Kidney (tissue), 14 donors: ENCODE measurements around the gene ALPL. TPM values are rescaled to one million over a fixed set of nuclear protein-coding genes. Genes with fewer than 3 reads are reported as not detected.
A peak's percentile ranks its signal among the peaks of the same experiment; 100 is the strongest.

Experiments used
- DNase-seq, 5 donors: peaks; one replicate each; pipeline ENCODE4 v3.0.0-alpha.2; 2013 to 2020
- FAIRE-seq: peaks from 2 replicates; lab custom pipeline; 2012; peaks lifted over from hg19 to GRCh38; lab: Jason Lieb, UNC
- H3K27ac ChIP-seq, 2 donors: one replicate each; pipeline ENCODE4 v1.7.0; 2013; ENCODE audit warnings: low read depth in 2 of 2, low read length in 2 of 2, inconsistent platforms in 1 of 2
- H3K27me3 ChIP-seq: one replicate; pipeline ENCODE4 v1.7.1; 2013; ENCODE audit warnings: low read length, inconsistent platforms; ENCODE audit not compliant: control insufficient read depth, insufficient read depth
- H3K36me3 ChIP-seq, 3 donors: one replicate each; pipeline versions ENCODE4 v1.7.0 to v1.7.1; 2013; ENCODE audit warnings: low read length in 3 of 3, control low read depth in 1 of 3, inconsistent platforms in 1 of 3; ENCODE audit not compliant: insufficient read depth in 3 of 3, control insufficient read depth in 2 of 3
- H3K4me1 ChIP-seq, 3 donors: one replicate each; pipeline versions ENCODE4 v1.7.0 to v1.7.1; 2013; ENCODE audit warnings: low read length in 3 of 3, inconsistent platforms in 1 of 3, low read depth in 1 of 3; ENCODE audit not compliant: control insufficient read depth in 2 of 3, insufficient read depth in 2 of 3
- H3K4me3 ChIP-seq, 3 donors: one replicate each; pipeline versions ENCODE4 v1.7.0 to v1.8.1; 2013; ENCODE audit warnings: low read length in 3 of 3, control low read depth in 1 of 3, inconsistent platforms in 1 of 3
- H3K9ac ChIP-seq, 3 donors: one replicate each; pipeline versions ENCODE4 v1.7.0 to v1.7.1; 2013; ENCODE audit warnings: low read length in 3 of 3, control low read depth in 1 of 3, inconsistent platforms in 1 of 3
- H3K9me3 ChIP-seq, 3 donors: one replicate each; pipeline versions ENCODE4 v1.7.0 to v1.7.1; 2013; ENCODE audit warnings: low read length in 3 of 3, control low read depth in 1 of 3, inconsistent platforms in 1 of 3; ENCODE audit not compliant: control insufficient read depth in 2 of 3, insufficient read depth in 1 of 3
- intact Hi-C: fragments of 100-400 bp; cut with DNase I; formaldehyde crosslinking; loops from one replicate; pipeline ENCODE4 v1.11.1; 2022
- polyA plus RNA-seq: library from polyadenylated mRNA; stranded (reverse); fragments of 350-450 nt; fragmentation: Illumina TruSeq; extraction: RNeasy Lipid Tissue Mini Kit (QIAGEN cat#74804); gene quantifications from one replicate; pipeline ENCODE4 v1.2.3, GENCODE V29; 2014; ENCODE audit warnings: low read depth, low replicate concordance; ENCODE audit not compliant: insufficient read depth
- total RNA-seq: library from RNA; stranded (reverse); fragmentation: NEBNext Ultra II Directional; extraction: Animal tissue kit (Norgen Biotek cat#: 25700); gene quantifications from one replicate; pipeline ENCODE4 v1.2.1, GENCODE V29; 2021
- TF ChIP-seq, protein P1 (sequence below): IDR thresholded peaks from 3 replicates; pipeline ENCODE4 v1.5.1; 2012; ENCODE audit warnings: mild to moderate bottlenecking, moderate library complexity, borderline replicate concordance; ENCODE audit not compliant: insufficient read depth; ENCODE audit errors: extremely low read depth
- donor health status: control.
- donor health status: control.
- donor health status: control.
- donor health status: control.
- donor health status: control.
- donor health status: DM: yes; HTN: yes; CAD: no.
- donor health status: Normal renal cell carcinoma (clear cell type).

ALPL gene
- total and polyA plus RNA-seq, 2 donors from 2014 or later = 8.4 to 133 TPM

DNA sequence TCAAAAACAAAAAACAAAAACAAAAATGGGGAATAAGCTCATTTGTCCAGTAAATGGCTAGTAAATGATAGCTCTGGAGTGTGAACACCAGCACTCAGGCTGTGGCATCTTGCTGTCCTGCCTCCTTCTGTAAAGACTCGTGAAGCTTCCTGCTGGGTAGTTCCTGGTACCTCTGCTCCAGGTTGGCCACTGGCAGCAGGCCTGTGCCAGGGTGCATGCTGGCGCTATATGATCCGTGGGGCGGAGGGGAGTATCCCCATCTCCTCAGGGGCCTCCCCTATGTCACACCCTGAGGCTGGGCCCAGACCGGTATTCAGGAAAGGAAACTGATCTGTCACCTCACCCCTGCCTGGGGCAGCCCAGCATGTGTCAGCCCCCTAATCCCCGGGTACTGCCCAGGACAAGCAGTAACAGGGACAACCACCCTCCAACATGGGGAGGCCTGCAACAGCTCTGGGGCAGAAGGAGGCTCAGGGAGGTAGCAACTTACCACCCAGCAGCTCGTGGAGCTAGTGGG lies 14.1 kb downstream of the ALPL start:
- TF ChIP-seq, protein P1, sequence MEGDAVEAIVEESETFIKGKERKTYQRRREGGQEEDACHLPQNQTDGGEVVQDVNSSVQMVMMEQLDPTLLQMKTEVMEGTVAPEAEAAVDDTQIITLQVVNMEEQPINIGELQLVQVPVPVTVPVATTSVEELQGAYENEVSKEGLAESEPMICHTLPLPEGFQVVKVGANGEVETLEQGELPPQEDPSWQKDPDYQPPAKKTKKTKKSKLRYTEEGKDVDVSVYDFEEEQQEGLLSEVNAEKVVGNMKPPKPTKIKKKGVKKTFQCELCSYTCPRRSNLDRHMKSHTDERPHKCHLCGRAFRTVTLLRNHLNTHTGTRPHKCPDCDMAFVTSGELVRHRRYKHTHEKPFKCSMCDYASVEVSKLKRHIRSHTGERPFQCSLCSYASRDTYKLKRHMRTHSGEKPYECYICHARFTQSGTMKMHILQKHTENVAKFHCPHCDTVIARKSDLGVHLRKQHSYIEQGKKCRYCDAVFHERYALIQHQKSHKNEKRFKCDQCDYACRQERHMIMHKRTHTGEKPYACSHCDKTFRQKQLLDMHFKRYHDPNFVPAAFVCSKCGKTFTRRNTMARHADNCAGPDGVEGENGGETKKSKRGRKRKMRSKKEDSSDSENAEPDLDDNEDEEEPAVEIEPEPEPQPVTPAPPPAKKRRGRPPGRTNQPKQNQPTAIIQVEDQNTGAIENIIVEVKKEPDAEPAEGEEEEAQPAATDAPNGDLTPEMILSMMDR = no peak
- intact Hi-C loops = no loop called here
- Histone ChIP-seq H3K27me3 (no peaks in the 10 kb centered on the region), H3K4me3 (no peak overlapping the region), H3K9ac (no peak overlapping the region), H3K36me3 (no peaks in the 10 kb centered on the region), H3K27ac (no peak overlapping the region), H3K9me3 (no peaks in the 10 kb centered on the region), H3K4me1 (peaks cover 0 to 3% (median 0%) of the 10 kb centered on the region in 3 donors)
- FAIRE-seq = no peak
- peak in 1 of 5 donors; percentile 40 for DNase-seq

DNA sequence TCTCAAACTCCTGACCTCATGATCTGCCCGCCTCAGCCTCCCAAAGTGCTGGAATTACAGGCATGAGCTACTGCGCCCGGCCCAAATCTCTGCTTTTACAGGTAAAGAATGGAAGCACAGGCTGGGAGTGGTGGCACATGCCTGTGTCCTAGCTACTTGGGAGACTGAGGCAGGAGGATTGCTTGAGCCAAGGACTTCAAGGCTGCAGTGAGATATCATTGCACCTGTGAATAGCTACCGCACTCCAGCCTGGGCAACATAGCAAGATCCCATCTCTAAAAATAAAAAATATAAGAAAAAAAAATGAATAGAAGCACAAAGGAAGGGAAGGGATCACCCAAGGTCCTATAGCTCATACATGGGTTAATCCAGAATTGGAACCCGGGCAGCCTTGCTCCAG lies 15.0 kb downstream of the ALPL start:
- Histone ChIP-seq H3K36me3 (no peaks in the 10 kb centered on the region), H3K27ac (no peak overlapping the region), H3K4me1 (peaks cover 0 to 3% (median 0%) of the 10 kb centered on the region in 3 donors), H3K9ac (no peak overlapping the region), H3K9me3 (no peaks in the 10 kb centered on the region), H3K27me3 (no peaks in the 10 kb centered on the region), H3K4me3 (no peak overlapping the region)
- no peak for FAIRE-seq
- TF ChIP-seq, protein P1 = no peak
- DNase-seq = peak in 1 of 5 donors; percentile 37
- intact Hi-C loops = no loop called here

DNA sequence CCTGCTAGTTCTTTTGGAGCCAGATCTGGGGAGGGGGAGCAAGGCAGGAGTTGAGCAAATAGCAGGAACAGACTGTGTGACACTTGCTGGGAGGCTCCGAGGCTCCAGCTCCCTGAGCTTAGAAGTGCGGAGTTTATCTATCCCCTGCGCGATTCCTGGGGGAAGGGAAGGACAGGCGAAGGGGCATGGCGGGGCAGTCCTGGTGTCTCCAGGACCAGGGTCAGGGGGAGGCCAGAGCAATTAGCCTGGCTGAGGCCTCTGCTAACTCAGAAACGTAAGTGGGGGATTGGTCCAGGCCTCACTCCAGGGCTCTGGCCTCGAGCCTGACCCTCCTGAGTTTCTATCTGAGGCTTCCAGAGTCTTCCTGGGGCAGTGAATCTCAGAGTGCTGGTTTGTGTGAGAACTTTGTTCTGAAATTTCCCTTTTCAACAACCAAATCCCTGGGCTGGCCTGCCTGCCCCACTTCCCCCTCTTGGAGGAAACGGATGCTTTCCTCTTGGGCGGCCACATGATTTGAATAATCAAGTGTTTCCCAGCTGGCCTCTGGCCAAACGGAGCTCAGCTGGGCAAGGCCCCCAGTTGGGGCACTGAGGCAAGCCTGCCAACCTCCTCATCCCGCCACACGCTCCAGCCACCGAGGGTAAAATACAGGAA lies 15.6 kb downstream of the ALPL start:
- intact Hi-C loops = no loop called here
- Histone ChIP-seq H3K27me3 (no peaks in the 10 kb centered on the region), H3K9ac (no peak overlapping the region), H3K4me3 (no peak overlapping the region), H3K27ac (peak overlapping the region in 1 of 2 donors; percentile 34), H3K9me3 (no peaks in the 10 kb centered on the region), H3K36me3 (no peaks in the 10 kb centered on the region), H3K4me1 (peaks cover 0 to 3% (median 0%) of the 10 kb centered on the region in 3 donors)
- FAIRE-seq = no peak
- TF ChIP-seq, protein P1 = no peak
- peak in 2 of 5 donors; percentile 40 to 75 for DNase-seq
